GM18909 (cell line): ENCODE data around the gene NDUFS2.
"Not testable (repeated sequence)": the region's sequence is repeated elsewhere in the genome, so short reads cannot be mapped to it uniquely, and the experiment has no call there.

Experiments used
- ATAC-seq: cut with Tn5 transposase; IDR thresholded peaks from one replicate; pipeline ENCODE4 v1.9.1; 2021; ENCODE audit warnings: mild to moderate bottlenecking; ENCODE audit not compliant: unreplicated experiment, poor library complexity

Gene NDUFS2

DNA sequence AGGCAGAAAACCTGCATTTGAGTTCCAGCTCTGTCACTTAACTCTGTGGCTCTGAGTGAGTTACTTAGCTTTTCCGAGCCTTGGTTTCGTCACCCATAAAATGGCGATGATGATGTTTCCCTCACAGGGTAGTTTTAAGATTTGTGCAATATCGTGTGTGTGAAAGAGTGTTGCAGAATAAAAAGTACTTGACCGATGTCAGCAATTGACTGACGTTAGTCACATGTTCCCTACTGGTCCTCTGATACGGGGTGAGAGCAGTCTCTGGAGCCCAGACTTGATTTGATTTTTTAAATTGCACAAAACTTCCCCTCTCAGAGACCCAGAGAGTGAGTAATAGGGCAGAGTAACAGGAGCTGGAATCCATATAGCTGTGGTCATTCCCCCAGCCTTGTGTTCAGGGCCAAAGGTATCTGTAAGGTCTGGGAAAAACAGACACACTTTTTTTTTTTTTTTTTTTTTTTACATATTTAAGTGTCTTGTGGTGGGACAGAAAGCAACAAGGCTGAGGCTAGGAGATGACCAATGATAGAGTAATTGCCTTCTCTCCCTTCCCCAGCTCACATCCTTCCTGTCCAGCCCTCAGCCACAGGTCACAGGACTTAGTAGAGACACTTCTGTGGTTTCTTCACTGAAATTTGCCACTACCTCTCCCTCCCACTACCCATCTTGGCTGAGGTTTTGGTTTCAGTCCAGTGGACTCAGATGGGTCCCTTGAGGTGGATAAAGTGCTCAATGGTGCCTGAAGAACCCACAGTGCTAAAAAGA lies 15.0 kb downstream of the NDUFS2 start:
- peak; percentile 88 for ATAC-seq

DNA sequence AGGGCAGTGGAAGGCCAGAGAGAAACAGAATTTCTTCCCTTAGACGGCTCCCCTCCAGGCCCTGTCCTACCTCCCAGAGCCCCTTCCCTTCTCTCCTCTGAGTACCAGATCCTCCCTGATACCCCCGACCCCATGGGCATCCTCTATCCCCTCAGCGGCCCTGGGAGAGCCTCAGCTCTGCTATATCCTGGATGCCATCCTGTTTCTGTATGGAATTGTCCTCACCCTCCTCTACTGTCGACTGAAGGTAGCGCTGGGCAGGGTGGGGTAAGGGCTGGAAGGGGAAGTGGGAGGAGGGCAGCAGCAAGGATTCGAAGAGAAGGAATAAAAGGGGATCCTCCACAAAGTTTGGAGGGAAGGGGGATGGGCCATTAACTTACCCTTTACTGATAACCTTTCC lies 15.7 kb downstream of the NDUFS2 start:
- ATAC-seq, result no peak

DNA sequence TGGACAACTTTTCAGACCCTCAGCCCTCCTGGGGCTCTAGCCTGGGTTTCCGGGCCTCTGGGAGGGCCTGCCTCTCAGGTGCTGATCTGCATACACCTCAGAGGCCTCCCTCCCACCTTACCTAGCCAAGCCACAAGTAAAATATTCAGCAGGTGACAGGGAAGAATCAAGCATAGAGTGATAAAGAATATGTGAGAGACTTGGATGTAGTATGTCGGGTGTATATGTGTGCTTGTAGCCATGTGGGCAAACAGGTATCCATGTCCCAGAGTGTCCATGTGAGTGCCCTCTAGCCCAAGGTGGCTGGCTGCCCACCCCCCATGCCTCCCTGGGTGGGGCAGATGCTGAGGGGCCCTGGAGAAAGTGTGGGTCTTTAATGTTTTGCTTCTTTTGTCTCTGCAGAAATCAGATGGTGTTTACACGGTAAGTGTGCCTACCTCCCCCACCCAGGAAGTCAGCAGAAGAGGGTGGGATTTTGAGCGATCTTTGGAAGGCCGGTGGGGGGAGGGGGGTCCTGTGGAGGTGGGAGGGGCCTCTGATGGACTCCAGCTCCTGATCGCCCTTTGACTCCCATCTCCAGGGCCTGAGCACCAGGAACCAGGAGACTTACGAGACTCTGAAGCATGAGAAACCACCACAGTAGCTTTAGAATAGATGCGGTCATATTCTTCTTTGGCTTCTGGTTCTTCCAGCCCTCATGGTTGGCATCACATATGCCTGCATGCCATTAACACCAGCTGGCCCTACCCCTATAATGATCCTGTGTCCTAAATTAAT lies 16.3 kb downstream of the NDUFS2 start:
- no peak for ATAC-seq

DNA sequence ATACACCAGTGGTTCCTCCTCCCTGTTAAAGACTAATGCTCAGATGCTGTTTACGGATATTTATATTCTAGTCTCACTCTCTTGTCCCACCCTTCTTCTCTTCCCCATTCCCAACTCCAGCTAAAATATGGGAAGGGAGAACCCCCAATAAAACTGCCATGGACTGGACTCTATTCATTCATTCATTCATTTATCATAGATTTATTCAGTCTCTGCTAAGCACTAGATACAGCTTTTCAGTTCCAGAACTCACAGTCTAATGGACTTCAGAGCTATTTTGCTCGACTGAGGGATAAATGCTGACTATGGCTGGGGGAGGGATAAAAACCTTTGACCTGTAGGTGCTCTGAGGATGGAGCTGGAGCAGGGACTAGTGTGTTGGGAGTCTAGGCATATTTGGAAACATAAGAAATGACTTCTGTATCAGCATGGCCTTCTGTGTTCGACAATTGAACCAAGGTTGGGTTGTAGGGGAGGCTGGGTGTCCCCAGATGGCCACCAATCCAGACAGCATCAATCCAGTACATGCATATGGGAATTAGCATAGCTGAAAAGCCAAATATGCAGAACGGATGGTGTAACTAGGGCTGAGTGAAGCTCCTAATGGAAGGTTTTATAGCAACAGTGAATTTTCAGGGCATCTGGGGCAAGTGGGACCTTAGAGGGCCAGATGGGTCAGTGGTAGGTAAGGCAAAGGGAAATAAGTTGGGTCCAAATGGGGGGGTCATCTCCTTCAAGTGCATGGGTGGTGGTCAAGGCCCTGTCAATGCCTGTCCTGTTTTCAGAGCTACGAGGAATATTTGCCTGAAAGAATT lies 17.1 kb downstream of the NDUFS2 start:
- no peak for ATAC-seq

DNA sequence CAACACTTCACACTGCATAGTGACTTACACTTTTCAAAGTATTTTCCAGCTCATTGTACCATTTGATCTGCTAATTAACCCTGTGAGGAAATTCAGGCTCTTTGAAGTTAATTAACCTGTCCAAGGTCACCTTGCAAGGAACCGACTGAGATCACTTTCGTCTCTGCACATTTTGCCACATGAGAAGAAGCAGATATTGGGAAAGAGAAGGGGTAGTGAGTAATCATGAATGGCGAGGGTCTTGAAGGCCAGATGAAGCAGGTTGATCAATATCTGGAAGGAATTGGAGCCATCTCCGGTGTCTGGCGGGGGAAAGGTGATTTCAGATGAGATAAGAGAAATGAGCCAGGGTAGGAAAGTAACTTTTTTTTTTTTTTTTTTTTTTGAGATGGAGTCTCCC lies 17.8 kb downstream of the NDUFS2 start:
- ATAC-seq, result no peak

DNA sequence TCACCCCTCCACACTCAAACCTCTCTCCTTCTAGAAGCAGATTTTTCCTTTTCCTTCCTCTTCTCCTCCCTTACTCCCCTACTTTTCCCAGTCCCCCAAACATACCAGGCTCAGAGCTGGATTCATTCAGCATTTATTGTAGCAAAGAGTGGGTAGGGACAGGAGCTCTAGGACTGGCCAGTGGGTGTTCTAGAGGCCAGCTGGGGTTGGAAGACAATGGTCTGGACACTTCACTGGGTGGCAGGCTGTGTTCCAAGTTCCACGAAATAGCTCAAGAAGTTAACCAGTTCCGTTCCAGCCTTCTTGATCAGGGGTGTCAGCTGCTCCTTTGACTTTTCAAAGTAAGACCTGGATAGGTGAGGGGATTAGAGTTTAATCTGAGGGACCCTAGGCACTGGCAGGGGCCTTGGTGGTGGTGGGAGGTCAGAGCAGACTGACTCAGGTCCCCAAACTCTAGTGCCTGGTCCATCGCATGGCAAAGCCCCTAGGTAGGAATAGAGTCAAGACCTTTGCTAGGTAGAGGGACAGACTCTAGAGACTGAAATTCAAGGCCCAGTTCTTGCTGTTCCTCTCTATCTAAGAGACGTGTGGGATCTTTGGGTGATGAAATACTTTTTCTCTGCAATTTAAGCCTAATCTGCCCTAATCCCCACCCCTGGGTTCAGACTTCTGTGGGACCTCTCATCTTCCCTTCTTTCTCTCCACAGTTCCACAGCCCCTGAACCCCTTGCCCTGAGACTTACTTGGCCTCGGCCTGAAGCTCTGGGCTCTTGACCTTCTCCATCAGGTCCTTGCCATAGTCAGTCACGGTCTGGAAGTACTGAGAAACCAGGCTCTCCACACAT lies 20.2 kb downstream of the NDUFS2 start:
- ATAC-seq, result no peak

DNA sequence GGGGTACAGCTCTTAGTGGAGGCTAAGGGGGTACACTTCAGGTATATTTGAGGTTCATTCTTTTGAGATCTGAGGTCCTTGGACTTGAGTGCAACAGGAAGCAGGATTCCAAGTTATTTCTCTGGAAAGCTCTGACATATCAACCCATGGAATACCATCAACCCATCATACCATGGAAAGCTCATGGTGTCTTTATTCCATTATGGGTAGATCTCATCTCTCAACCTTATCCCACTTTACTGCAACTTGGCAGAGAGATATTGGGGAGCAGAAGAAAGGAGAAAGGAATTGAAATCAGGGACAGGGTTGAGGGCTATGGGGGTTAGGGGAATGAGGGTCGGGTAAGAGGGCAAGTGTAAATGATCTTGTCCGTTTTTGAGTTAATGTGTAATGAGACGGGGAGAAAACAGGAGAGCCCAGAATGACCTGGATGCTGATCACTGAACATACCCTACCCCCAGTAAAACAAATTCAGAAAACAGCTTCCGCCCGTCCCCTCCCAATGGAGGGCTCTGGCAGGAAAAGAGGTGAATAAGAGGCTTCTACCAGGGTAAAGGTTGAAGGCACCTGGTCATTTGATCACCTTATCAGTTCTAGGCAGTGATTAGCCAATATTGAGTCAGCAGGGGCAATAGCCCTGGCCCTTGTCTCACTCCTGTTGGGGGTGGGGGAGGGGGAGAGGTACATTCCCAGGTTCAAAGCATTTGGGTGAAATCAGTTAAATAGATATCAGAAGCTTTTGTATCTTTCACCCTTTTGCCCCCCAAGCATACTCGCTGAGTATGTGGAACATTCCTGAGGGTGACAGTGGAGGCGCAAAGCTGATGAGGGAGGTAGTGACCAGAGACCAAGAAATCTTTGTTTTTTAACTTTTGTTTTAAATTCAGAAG lies 21.9 kb downstream of the NDUFS2 start:
- ATAC-seq, result no peak

DNA sequence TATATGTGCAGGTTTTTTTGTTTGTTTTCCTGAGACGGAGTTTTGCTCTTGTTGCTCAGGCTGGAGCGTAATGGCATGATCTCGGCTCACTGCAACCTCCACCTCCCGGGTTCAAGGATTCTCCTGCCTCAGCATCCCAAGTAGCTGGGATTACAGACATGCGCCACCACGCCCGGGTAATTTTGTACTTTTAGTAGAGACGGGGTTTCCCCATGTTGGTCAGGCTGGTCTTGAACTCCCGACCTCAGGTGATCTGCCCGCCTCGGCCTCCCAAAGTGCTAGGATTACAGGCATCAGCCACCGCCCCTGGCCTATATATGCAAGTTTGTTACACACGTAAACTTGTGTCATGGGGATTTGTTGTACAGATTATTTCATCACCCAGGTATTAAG lies 22.5 kb downstream of the NDUFS2 start:
- ATAC-seq, result not testable (repeated sequence)

DNA sequence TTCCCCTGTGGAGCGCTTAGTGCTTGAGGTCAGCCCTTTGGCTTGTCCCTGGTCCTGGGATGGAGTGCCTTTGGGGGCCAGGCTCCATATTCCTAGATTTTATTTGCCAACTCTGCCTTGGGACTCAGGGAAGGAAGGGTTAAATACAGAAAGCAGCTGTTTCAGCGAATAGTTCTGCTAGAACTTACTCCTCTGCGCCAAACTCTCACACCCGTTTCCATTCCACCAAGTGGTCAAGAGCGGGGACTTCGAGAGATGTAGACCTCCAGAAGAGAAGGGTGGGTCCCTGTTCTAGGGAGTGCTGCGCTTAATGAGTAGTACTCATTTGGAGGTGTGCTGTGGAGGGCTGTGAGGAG lies 23.0 kb downstream of the NDUFS2 start:
- no peak for ATAC-seq

DNA sequence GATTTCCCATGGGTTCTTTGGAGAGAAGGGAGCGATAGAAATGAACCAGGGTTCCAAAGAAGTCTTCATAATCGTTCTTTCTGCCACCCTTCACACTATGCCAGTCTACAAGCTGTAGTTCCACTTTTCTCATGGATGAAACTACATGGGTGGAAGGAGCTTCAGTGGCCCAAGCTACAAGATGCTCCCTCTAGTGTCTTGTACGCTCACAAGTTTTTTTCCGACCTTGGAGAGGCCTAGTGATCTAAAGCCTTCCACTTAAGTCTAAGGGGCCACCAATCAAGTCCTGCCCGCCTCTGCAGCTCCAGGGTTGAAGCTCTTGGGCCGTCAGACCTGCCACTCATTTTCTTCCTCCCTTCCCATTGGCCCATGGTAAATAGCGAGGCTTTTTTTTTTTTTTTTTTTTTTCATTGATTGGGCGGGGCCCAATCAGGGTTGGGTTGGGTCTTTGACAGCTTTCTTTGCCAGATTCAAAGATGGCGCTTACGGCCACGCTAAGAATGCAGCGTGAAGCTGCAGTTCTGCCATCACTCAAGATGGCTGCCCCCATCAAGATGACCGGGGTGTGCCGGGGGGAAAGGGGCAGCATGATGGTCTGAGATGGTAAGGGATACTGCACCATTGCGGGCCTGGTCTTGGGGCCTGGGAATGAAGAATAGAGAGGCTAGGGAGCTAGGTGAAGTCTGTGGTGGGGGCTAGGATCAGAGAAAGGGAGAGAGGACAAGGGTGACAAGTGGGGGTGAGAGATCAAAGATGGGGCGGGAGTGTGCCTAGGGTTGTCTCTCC lies 23.6 kb downstream of the NDUFS2 start, which contains the start of gene TOMM40L:
TOMM40L (plus strand) TSS at position 527 of the 786 bp plus-strand sequence. CDS start 430 bp downstream, outside the sequence.
- peak; percentile 95 for ATAC-seq

DNA sequence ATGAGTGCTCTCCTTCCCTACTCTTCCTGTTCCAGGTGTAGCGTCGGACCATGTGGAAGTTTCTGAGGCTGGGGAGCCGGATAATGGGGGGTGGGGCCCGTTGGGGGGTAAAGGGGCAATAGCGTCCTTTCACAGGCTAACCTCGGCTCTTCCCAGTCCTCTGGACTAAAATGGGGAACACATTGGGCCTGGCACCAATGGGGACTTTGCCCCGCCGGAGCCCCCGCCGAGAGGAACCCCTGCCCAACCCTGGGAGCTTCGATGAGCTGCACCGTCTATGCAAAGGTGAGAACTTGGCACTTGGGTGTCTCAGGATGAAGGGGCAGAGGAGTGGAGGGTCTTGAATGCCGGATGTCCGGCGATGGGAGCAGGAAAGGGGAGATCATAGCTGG lies 24.1 kb downstream of the NDUFS2 start:
- no peak for ATAC-seq

DNA sequence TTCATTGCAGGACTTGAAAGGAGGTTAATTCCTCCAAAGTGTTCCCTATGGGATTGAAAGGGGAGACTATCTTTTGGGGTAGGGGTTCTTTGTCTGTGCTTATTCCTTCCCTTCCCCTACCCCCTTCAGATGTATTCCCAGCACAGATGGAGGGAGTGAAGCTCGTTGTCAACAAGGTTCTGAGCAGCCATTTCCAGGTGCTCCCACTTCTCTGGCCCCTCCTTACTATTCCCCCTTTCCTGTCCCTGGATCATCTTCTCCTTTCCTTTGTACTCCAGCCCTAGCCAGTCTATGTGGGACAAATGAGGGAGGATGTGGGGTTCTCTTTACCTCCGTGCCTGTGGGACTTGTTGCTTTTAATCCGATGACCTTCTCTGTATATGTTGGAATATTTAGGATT lies 24.6 kb downstream of the NDUFS2 start:
- ATAC-seq, result no peak

DNA sequence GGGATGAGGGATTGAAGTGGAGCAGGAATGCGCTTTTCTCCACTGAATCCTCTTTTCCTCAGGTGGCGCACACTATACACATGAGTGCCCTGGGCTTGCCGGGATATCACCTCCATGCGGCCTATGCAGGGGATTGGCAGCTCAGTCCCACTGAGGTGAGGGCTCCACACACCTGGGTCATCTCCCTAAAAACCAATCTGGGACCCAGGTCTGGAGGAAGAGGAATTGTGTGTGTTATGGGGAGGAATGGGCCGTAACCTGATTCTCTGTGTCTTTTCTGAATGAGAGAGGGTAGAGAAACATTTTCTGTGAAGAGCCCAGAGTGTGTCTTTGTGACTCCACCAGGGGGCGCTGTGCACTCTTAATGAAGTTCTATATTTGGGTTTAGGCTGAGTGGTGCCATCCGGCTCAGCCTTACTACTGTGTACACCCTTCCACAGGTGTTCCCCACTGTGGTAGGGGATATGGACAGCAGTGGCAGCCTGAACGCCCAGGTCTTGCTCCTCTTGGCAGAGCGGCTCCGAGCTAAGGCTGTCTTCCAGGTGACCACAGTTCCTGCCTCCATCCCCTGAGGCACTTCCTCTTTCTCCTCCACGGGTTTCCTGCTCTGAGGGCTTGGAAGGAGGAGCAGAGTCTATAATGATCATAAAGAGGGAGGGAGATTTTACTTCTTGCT lies 25.2 kb downstream of the NDUFS2 start:
- ATAC-seq, result peak; percentile 43

DNA sequence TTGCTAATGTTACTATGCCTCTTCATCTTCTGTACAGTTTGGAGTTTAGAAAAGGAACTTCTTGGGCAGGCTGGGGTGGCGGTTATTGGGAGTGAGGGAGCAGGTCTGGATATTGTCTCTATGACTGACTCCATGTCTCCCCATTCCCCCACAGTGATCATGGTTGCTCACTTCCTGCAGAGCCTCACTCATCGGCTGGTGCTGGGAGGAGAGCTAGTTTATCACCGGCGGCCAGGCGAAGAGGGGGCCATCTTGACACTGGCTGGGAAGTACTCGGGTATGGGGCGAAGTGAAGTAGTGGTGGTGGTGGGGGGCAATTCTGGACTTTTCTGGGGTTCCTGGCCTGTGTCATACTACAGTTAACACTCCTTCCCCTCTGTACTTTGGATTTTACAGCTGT lies 25.9 kb downstream of the NDUFS2 start:
- ATAC-seq, result no peak

DNA sequence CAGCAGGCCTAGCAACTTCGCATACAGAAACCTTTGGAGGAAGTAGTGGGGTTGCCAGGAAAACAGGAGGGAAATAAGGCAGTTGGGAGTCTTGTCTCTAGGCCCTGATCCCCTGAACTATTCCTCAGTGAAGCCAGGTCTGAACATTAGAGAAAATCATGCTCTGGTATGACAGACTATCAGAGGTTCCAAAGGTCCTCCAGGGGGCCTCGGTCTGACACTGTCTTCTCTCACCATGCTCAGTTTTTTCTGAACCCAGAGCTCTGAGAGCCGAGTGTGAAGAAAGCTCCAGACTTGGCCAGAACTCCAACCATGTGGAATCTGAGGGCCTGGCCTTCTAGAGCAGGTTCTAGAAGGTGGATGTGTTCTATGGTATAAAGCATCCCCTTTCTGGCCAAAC lies 27.7 kb downstream of the NDUFS2 start:
- no peak for ATAC-seq

DNA sequence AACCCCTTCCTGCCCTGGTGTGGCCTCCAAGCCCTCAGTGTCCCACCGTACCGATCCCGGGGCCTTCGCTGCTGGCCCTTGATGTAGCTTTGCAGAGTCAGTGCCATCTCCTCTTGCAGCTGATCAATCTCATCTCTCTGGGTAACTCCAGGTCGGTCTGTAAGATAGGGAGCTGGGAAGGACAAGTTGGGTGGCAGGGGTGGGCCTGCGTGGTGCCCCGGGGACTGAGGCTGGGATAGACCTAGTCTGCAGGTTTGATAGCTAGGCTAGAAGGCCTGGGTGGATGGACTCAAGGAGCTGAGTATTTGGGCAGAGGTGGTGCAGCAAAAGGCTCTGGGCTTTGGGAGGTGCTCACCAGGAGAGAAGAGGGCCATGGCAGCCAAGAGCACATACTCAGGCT lies 28.6 kb downstream of the NDUFS2 start:
- no peak for ATAC-seq

DNA sequence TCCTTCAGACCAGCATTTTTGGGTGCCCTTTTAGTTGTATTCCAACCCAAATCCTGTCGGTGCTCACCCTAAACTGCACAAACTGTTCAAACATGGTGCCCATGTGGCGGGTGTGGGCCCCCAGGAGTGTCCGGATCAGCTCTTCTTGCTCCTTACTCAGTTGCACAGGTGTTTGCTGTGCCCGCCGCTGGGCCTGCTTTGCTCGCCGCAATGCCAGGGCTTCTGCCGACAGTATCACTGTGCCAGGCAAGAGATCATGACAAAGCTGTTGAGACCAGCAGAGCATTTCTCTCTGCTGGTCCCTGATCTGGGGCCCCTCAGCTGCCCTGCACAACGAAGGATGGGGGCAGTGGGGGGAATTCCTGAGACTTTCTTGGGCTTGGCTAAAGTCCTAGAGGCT lies 30.9 kb downstream of the NDUFS2 start:
- ATAC-seq, result no peak
